ENCODE measurements around the gene NPEPL1. TPM values are rescaled to one million over a fixed set of nuclear protein-coding genes. Genes with fewer than 3 reads are reported as not detected.

NPEPL1 gene
- polyA plus RNA-seq, 1 donor (not counting 4 experiments of a cell fraction or from before 2014, with no cell fraction given) = 4.4 TPM

DNA sequence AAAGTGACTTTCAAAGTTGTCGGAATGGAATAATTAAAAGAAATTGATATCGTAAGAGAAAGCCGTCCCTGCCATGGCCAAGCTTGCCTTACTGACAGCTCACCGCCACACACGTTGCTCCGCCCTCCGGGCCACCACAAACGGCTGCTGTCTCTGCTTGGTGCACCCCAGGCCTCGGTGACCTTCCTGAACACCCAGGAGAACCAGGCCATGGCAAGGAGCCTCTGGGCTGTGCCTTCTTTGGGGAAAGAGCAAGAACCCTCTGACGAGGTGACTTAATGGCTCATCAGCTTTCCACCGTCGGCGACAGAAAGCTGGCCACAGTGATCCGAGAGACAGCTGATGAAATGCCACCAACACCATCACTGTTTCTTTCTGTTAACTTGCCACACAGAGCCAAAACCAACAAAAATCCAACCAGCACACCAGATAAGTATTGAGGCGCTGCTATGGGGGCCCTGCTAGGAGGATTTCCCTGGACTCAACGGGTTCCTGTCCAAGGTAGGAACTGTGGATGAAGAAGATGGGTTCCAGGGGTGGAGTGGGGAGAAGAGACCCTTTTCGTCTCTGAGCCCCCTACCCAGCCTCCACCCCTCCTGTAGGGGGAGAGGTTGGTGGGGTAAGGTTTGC is 61.4 kb downstream of the NPEPL1 start:
- dilution Hi-C loops (cut with MboI; ENCODE audit: extremely low pct_ligation_motif_present, low sequenced_read_pairs) = no loop called here
- peaks cover 9% of the 10 kb centered on the region for H3K27me3 ChIP-seq (ENCODE audit: control insufficient read depth, extremely low read depth, insufficient read depth, low read length)
- no peaks in the 10 kb centered on the region for H3K4me1 ChIP-seq (ENCODE audit: control insufficient read depth, extremely low read depth, insufficient read depth, low read length)
- FAIRE-seq = no peak
- H4K20me1 ChIP-seq (ENCODE audit: control insufficient read depth, extremely low read depth, insufficient read depth, low read length) = no peaks in the 10 kb centered on the region
- H3K79me2 ChIP-seq (ENCODE audit: control insufficient read depth, insufficient read depth, low read length) = no peaks in the 10 kb centered on the region
- no peaks in the 10 kb centered on the region for H3K9me3 ChIP-seq (ENCODE audit: control insufficient read depth, low read depth, low read length)
- no peak overlapping the region for H2AFZ ChIP-seq (ENCODE audit: control insufficient read depth, low read length)
- H3K4me3 ChIP-seq (ENCODE audit: control insufficient read depth in 2 of 3, extremely low read depth in 1 of 3, insufficient read depth in 2 of 3, low read depth in 1 of 3, low read length in 3 of 3) = no peak overlapping the region
- no peak overlapping the region for H3K27ac ChIP-seq (ENCODE audit: control insufficient read depth, insufficient read depth, low read length)
- TF ChIP-seq, protein P1, sequence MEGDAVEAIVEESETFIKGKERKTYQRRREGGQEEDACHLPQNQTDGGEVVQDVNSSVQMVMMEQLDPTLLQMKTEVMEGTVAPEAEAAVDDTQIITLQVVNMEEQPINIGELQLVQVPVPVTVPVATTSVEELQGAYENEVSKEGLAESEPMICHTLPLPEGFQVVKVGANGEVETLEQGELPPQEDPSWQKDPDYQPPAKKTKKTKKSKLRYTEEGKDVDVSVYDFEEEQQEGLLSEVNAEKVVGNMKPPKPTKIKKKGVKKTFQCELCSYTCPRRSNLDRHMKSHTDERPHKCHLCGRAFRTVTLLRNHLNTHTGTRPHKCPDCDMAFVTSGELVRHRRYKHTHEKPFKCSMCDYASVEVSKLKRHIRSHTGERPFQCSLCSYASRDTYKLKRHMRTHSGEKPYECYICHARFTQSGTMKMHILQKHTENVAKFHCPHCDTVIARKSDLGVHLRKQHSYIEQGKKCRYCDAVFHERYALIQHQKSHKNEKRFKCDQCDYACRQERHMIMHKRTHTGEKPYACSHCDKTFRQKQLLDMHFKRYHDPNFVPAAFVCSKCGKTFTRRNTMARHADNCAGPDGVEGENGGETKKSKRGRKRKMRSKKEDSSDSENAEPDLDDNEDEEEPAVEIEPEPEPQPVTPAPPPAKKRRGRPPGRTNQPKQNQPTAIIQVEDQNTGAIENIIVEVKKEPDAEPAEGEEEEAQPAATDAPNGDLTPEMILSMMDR (optimal IDR thresholded peaks at IDR 0.05 in 1 of 3, IDR thresholded peaks at IDR 0.05 in 1 of 3, conservative IDR thresholded peaks at IDR 0.05 in 1 of 3; ENCODE audit: extremely low read depth in 1 of 3, insufficient read depth in 2 of 3, low read length in 3 of 3) = no peak
- TF ChIP-seq EZH2 (IDR thresholded peaks at IDR 0.05; ENCODE audit: low read length) = no peak
- DNase-seq (ENCODE audit: low read depth, low spot score) = no peak
- H3K9me1 ChIP-seq (ENCODE audit: control insufficient read depth, extremely low read depth, insufficient read depth, low read length) = no peaks in the 10 kb centered on the region
- H3K9ac ChIP-seq (ENCODE audit: control insufficient read depth, extremely low read depth, insufficient read depth, low read length) = no peak overlapping the region
- no peak overlapping the region for H3K4me2 ChIP-seq (ENCODE audit: control insufficient read depth, extremely low read depth, insufficient read depth, low read depth, low read length)
- no peaks in the 10 kb centered on the region for H3K36me3 ChIP-seq (ENCODE audit: control insufficient read depth in 2 of 2, extremely low read depth in 1 of 2, insufficient read depth in 2 of 2, low read length in 2 of 2)

DNA sequence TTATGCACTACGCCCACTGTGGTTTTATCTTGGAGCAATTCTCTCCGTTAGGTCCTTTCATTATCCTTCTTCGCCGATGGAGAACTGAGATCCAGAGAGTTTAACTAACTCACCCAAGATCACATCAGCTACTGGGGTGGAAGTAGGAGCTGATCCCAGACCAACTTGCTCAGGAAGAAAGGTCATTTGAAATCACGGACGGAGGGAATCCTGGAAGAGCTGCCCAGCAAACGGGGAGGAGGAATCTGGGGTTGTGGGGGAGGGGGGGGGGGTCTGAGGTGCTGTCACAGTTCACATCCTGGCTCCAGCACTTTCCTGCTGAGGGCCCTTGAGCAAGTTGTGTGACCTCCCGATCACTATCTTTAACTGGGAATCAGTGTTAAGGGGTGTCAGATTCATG is 62.0 kb downstream of the NPEPL1 start:
- Histone ChIP-seq H3K27me3 (ENCODE audit: control insufficient read depth, extremely low read depth, insufficient read depth, low read length) (peaks cover 9% of the 10 kb centered on the region), H3K9me1 (ENCODE audit: control insufficient read depth, extremely low read depth, insufficient read depth, low read length) (no peaks in the 10 kb centered on the region), H3K9ac (ENCODE audit: control insufficient read depth, extremely low read depth, insufficient read depth, low read length) (no peak overlapping the region), H3K4me2 (ENCODE audit: control insufficient read depth, extremely low read depth, insufficient read depth, low read depth, low read length) (no peak overlapping the region), H2AFZ (ENCODE audit: control insufficient read depth, low read length) (no peak overlapping the region), H4K20me1 (ENCODE audit: control insufficient read depth, extremely low read depth, insufficient read depth, low read length) (no peaks in the 10 kb centered on the region), H3K79me2 (ENCODE audit: control insufficient read depth, insufficient read depth, low read length) (no peaks in the 10 kb centered on the region), H3K4me3 (ENCODE audit: control insufficient read depth in 2 of 3, extremely low read depth in 1 of 3, insufficient read depth in 2 of 3, low read depth in 1 of 3, low read length in 3 of 3) (no peak overlapping the region), H3K4me1 (ENCODE audit: control insufficient read depth, extremely low read depth, insufficient read depth, low read length) (no peaks in the 10 kb centered on the region), H3K27ac (ENCODE audit: control insufficient read depth, insufficient read depth, low read length) (no peak overlapping the region), H3K9me3 (ENCODE audit: control insufficient read depth, low read depth, low read length) (no peaks in the 10 kb centered on the region), H3K36me3 (ENCODE audit: control insufficient read depth in 2 of 2, extremely low read depth in 1 of 2, insufficient read depth in 2 of 2, low read length in 2 of 2) (no peaks in the 10 kb centered on the region)
- FAIRE-seq = no peak
- no peak for TF ChIP-seq EZH2 (IDR thresholded peaks at IDR 0.05; ENCODE audit: low read length)
- TF ChIP-seq, protein P1 (optimal IDR thresholded peaks at IDR 0.05 in 1 of 3, IDR thresholded peaks at IDR 0.05 in 1 of 3, conservative IDR thresholded peaks at IDR 0.05 in 1 of 3; ENCODE audit: extremely low read depth in 1 of 3, insufficient read depth in 2 of 3, low read length in 3 of 3) = no peak
- dilution Hi-C loops (cut with MboI; ENCODE audit: extremely low pct_ligation_motif_present, low sequenced_read_pairs) = no loop called here
- DNase-seq (ENCODE audit: low read depth, low spot score) = no peak
